ENCODE measurements around the gene TBX4.

Gene TBX4

GRCh38 chr17:61467416-61468262 is 15.4 kb downstream of the TBX4 start:
- DNase-seq = no peak

GRCh38 chr17:61468263-61468907 is 16.2 kb downstream of the TBX4 start:
- DNase-seq = no peak

GRCh38 chr17:61469474-61469873 is 17.3 kb downstream of the TBX4 start:
- DNase-seq = no peak

GRCh38 chr17:61469949-61470348 is 17.7 kb downstream of the TBX4 start:
- DNase-seq = no peak

GRCh38 chr17:61470530-61471136 is 18.4 kb downstream of the TBX4 start:
- no peak for DNase-seq

- DNase-seq = no peak
Measured at GRCh38 chr17:61474235-61474927, 22.2 kb downstream of the TBX4 start.

- no peak for DNase-seq
Measured at GRCh38 chr17:61474934-61475333, 22.7 kb downstream of the TBX4 start.

- no peak for DNase-seq
Measured at GRCh38 chr17:61475726-61476125, 23.5 kb downstream of the TBX4 start.

GRCh38 chr17:61476476-61477203 is 24.4 kb downstream of the TBX4 start:
- no peak for DNase-seq

GRCh38 chr17:61477204-61477834 is 25.1 kb downstream of the TBX4 start:
- DNase-seq = no peak

GRCh38 chr17:61478026-61478789 is 26.0 kb downstream of the TBX4 start:
- DNase-seq = no peak

- no peak for DNase-seq
Measured at GRCh38 chr17:61478790-61479492, 26.7 kb downstream of the TBX4 start.

- no peak for DNase-seq
Measured at GRCh38 chr17:61479493-61480413, 27.5 kb downstream of the TBX4 start.

- no peak for DNase-seq
Measured at GRCh38 chr17:61480414-61480807, 28.2 kb downstream of the TBX4 start.

GRCh38 chr17:61481421-61481820 is 29.2 kb downstream of the TBX4 start:
- no peak for DNase-seq

GRCh38 chr17:61482467-61482866 is 30.2 kb downstream of the TBX4 start:
- no peak for DNase-seq

GRCh38 chr17:61483778-61484116 is 31.5 kb downstream of the TBX4 start:
- DNase-seq = no peak

- no peak for DNase-seq
Measured at GRCh38 chr17:61484174-61484573, 32.0 kb downstream of the TBX4 start.

GRCh38 chr17:61485067-61485775 is 33.0 kb downstream of the TBX4 start:
- no peak for DNase-seq
